Lower lobe of right lung (tissue), 2 donors: ENCODE measurements around the gene NTM. TPM values are rescaled to one million over a fixed set of nuclear protein-coding genes. Genes with fewer than 3 reads are reported as not detected.

Experiments
- ATAC-seq, 2 donors: fragments of 200-7000 bp; cut with Tn5 transposase; one replicate each; pipeline ENCODE4 v1.9.1; 2020 to 2022; ENCODE audit warnings: mild to moderate bottlenecking in 2 of 2, moderate library complexity in 2 of 2
- DNase-seq: peaks from one replicate; pipeline ENCODE4 v3.0.0-alpha.2; 2020
- H3K27ac ChIP-seq: fragments of 200-600 bp; one replicate; pipeline ENCODE4 v1.8.0; 2022
- H3K27me3 ChIP-seq: fragments of 200-600 bp; one replicate; pipeline ENCODE4 v1.8.0; 2022; ENCODE audit warnings: low read depth
- H3K36me3 ChIP-seq: fragments of 200-600 bp; one replicate; pipeline ENCODE4 v1.8.0; 2022; ENCODE audit warnings: mild to moderate bottlenecking
- H3K4me1 ChIP-seq: fragments of 200-600 bp; one replicate; pipeline ENCODE4 v1.8.0; 2022
- H3K4me3 ChIP-seq: fragments of 200-600 bp; one replicate; pipeline ENCODE4 v1.8.0; 2022; ENCODE audit warnings: mild to moderate bottlenecking
- H3K9me3 ChIP-seq: fragments of 200-600 bp; one replicate; pipeline ENCODE4 v1.8.0; 2022
- intact Hi-C: fragments of 100-400 bp; cut with DNase I; formaldehyde crosslinking; loops from one replicate; pipeline ENCODE4 v1.11.0; 2022
- total RNA-seq: library from RNA; stranded (reverse); fragmentation: NEBNext Ultra II Directional; extraction: Animal tissue kit (Norgen Biotek cat#: 25700); gene quantifications from one replicate; pipeline ENCODE4 v1.2.1, GENCODE V29; 2021
- TF ChIP-seq, protein P1 (sequence below): fragments of 200-600 bp; IDR thresholded peaks from one replicate; pipeline ENCODE4 v1.8.0; 2022; ENCODE audit warnings: antibody characterized with exemption, mild to moderate bottlenecking
- donor health status: DM: no; HTN: yes; CAD: no; lungs with severe emphysema.

The NTM gene
- total RNA-seq, 1 donor from 2014 or later: 2.3 TPM

DNA sequence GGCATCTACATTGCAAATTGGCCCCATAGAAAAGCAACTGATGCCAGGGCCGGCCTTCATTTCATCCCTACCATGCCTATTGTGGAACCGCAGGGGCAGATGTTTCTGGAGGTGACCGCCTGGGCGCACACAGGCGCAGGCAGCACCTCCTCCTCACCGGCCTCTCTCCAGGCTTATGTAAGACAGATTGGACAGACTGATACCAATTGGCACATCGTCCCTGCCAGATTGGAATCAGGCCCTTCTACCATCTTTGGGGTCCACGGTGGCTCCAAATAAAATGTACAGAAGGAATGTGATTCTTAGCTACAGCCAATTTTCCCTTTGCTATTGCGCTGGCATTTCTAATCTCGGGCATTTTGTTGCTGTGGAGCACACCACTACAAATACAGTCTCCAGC, 732.6 kb downstream of the NTM start:
- TF ChIP-seq, protein P1, sequence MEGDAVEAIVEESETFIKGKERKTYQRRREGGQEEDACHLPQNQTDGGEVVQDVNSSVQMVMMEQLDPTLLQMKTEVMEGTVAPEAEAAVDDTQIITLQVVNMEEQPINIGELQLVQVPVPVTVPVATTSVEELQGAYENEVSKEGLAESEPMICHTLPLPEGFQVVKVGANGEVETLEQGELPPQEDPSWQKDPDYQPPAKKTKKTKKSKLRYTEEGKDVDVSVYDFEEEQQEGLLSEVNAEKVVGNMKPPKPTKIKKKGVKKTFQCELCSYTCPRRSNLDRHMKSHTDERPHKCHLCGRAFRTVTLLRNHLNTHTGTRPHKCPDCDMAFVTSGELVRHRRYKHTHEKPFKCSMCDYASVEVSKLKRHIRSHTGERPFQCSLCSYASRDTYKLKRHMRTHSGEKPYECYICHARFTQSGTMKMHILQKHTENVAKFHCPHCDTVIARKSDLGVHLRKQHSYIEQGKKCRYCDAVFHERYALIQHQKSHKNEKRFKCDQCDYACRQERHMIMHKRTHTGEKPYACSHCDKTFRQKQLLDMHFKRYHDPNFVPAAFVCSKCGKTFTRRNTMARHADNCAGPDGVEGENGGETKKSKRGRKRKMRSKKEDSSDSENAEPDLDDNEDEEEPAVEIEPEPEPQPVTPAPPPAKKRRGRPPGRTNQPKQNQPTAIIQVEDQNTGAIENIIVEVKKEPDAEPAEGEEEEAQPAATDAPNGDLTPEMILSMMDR: no peak
- Histone ChIP-seq H3K36me3 (no peaks in the 10 kb centered on the region), H3K4me1 (no peaks in the 10 kb centered on the region), H3K27ac (no peak overlapping the region), H3K9me3 (no peaks in the 10 kb centered on the region), H3K27me3 (no peaks in the 10 kb centered on the region), H3K4me3 (no peak overlapping the region)
- intact Hi-C loops: no loop called here
- ATAC-seq (no peak), DNase-seq (no peak)

DNA sequence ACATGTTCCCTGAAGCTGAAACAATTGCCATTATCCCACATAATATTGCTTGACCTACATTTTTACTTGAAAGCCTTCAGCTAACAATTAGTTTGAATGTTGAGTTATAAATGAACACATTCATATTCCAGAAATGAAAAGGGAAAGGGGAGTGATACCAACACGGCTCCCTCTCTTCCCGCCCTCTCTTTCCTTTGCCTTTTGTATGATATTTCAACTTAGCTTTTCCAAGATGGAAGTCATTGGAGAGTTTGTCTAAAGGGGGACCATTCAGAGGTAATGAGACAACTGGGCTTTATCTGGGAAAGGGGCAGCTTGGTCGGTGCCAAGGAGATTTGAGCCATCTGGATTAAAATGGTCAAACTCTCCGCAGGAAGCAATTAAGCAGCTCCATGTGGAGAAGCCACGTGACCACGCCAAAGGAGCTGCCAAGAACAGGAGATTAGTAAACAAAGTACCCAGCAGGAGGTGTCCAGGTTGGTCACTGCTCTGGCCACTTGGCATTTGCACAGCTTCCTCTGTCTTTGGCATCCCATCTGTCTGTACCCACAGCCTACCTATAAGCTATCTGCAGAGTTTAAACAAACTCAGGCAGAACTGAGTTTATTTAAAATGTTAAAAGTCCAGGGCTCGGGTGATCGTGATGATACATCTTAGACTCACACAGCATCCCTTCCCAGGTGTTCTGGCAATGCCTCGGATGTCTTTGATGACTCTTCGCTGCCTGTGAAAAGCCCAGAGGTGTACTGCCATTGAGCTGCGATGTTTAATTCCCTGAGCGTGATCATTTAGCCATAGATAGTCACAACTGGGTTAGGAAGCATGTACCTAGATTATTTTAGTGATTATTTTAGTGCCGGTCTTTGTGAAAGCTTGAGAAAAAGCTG, 735.9 kb downstream of the NTM start:
- intact Hi-C loops: no loop called here
- no peaks in the 10 kb centered on the region for H3K9me3 ChIP-seq
- ATAC-seq: no peak

DNA sequence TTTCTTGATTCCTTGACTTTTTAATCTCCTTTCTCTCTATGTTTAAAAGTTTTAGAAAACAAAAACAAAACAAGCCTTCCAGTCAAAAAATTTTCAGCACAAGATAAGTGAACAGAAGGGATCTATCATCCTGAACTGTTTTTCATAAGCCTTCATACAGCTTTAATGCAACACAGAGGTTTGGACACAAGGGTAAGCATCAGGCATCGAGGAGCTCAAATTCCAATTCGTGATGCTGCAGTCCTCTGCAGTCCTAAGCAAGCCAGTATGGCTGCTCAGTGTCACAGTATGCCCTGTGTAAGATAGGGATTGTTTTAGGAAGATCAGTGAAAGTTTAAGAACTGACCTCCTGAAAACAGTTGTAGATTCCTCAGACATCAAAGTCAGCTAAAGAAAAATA, 740.9 kb downstream of the NTM start:
- H3K27ac ChIP-seq: no peak overlapping the region
- no peaks in the 10 kb centered on the region for H3K4me1 ChIP-seq
- intact Hi-C loops: no loop called here
- DNase-seq (no peak), ATAC-seq (no peak)
- H3K27me3 ChIP-seq: no peaks in the 10 kb centered on the region
- H3K36me3 ChIP-seq: no peaks in the 10 kb centered on the region
- TF ChIP-seq, protein P1: no peak
- no peak overlapping the region for H3K4me3 ChIP-seq
- no peaks in the 10 kb centered on the region for H3K9me3 ChIP-seq

More for the DNA sequence above, 735.9 kb downstream of the NTM start:
- TF ChIP-seq, protein P1: no peak
- Histone ChIP-seq H3K4me3 (no peak overlapping the region), H3K27me3 (no peaks in the 10 kb centered on the region), H3K4me1 (no peaks in the 10 kb centered on the region), H3K27ac (no peak overlapping the region), H3K36me3 (no peaks in the 10 kb centered on the region)
- DNase-seq: no peak

DNA sequence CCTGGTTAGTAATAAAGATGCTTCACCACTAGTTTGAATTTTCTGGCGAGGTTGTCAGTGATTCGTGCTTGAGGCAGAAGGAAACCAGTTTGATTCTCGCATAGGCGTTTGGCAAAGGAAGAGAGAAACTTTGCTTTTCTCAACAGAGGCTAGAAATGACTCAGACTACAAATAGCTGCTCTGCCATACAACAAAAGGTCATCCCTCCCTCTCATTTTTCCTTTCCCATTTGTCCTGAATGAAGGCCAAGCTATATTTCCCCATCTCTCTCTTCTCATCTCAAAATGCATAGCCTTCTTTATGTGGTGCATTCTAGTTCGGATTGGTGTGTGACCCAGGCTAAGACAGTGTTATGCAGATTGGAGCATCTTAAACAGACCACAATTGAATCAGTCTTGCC, 741.4 kb downstream of the NTM start:
- ATAC-seq: no peak
- intact Hi-C loops: no loop called here
- H3K36me3 ChIP-seq: no peaks in the 10 kb centered on the region
- no peaks in the 10 kb centered on the region for H3K9me3 ChIP-seq
- DNase-seq: no peak
- no peaks in the 10 kb centered on the region for H3K4me1 ChIP-seq
- H3K27ac ChIP-seq: no peak overlapping the region
- H3K4me3 ChIP-seq: no peak overlapping the region
- no peaks in the 10 kb centered on the region for H3K27me3 ChIP-seq
- TF ChIP-seq, protein P1: no peak

DNA sequence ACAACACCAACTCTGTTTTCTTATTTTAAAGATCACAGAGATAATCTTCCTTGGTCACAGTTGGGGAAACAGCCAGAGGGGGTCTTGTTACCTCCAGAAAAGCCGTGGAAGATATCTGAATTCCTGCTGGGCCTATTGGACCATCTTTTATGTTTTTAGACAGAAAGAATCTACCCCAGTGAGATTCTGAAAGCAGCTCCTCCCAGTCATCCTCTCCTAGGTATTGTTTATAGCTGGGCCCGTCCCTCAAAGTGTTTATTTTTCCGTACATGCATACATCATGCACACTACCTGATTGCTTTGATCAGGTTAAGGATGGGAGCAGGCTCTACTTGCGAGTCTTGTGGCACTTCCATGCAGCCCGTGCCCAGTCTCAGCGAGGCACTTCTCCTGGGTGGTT, 742.4 kb downstream of the NTM start:
- TF ChIP-seq, protein P1: no peak
- Histone ChIP-seq H3K4me3 (no peak overlapping the region), H3K36me3 (no peaks in the 10 kb centered on the region), H3K27ac (no peak overlapping the region), H3K9me3 (no peaks in the 10 kb centered on the region), H3K4me1 (no peaks in the 10 kb centered on the region), H3K27me3 (no peaks in the 10 kb centered on the region)
- intact Hi-C loops: no loop called here
- DNase-seq (no peak), ATAC-seq (no peak)
